ENCODE measurements around the gene SYMPK. TPM values are rescaled to one million over a fixed set of nuclear protein-coding genes. Genes with fewer than 3 reads are reported as not detected.

SYMPK gene
- total RNA-seq, 3 donors from 2014 or later = 61.1 to 67.4 (median 65.9) TPM

DNA sequence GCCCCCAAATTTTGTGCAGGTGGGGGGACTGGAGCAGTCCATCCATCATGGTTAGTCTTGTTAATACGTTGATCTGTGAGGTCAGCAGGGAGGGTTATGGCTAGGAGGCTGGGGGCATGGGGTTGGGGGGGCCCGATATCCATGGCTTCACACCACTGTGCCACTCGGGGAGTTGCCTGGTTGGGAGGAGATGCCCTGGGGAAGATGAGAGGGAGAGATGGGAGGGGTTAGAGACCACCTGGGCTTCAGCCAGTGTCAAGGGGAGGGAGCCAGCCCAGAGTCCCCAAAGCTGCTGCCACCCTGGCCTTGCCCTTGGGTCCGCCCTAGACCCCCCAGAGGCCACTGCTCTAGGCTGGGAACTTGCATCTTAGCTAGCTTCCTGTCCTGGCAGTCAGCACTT lies 78.9 kb downstream of the SYMPK start:
- Histone ChIP-seq H3K4me1 (ENCODE audit: low read depth) (peaks cover 15% of the 10 kb centered on the region), H3K4me3 (no peak overlapping the region), H3K9me3 (no peaks in the 10 kb centered on the region), H3K36me3 (ENCODE audit: low read depth) (peaks cover 3% of the 10 kb centered on the region)
- TF ChIP-seq, protein P1, sequence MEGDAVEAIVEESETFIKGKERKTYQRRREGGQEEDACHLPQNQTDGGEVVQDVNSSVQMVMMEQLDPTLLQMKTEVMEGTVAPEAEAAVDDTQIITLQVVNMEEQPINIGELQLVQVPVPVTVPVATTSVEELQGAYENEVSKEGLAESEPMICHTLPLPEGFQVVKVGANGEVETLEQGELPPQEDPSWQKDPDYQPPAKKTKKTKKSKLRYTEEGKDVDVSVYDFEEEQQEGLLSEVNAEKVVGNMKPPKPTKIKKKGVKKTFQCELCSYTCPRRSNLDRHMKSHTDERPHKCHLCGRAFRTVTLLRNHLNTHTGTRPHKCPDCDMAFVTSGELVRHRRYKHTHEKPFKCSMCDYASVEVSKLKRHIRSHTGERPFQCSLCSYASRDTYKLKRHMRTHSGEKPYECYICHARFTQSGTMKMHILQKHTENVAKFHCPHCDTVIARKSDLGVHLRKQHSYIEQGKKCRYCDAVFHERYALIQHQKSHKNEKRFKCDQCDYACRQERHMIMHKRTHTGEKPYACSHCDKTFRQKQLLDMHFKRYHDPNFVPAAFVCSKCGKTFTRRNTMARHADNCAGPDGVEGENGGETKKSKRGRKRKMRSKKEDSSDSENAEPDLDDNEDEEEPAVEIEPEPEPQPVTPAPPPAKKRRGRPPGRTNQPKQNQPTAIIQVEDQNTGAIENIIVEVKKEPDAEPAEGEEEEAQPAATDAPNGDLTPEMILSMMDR (IDR thresholded peaks at IDR 0.05) = no peak
- ATAC-seq (no peak), DNase-seq (no peak)
- intact Hi-C loops (cut with DNase I, micrococcal nuclease) = no loop called here

DNA sequence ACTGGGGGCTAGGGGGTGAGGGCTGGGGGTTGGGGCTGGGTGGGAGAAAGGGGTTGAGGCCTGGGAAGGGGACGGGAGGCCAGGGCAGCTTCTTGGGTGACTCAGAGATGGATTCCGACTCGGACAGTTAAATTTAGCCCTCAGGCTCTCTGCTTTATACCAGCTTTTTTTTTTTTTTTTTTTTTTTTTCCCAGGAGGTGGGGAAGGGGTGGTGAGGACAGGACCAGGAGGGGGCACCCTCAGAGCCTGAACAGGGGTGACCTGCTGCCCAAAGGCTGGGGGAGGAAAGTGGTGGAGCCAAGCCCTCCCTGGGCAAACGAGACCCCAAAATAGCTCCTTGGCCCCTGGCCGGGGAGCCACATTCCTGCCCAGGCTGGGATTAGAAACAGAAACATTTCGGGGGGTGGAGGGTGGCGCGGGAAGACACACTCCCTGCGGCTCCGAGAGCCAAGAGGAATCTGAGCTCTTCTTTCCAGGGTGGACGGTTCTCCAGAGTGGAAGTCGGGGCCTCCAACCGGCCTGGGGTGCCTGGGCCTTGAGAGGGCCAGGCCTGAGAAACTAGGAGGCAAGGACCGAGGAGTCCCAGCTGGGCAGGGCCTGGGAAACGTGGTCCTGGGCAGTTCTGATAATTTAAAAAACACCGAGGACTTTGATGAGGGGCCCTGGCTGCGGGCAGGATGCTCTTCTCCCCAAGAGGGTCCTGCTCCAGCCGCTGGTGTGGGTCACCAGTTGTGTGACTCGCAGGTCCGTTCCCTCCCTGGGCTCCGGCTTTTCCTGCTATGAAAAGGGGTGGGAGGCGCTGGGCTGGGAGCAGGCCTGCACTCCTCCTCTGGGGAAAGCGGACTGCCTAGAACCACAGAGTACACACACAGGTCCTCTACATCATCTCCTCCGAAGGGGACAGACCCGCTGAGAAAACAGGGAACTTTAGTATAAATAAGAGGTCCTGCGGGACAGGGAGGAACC lies 79.8 kb downstream of the SYMPK start:
- intact Hi-C loops (cut with DNase I, micrococcal nuclease) = no loop called here
- peaks cover 3% of the 10 kb centered on the region for H3K36me3 ChIP-seq (ENCODE audit: low read depth)
- ATAC-seq = no peak
- TF ChIP-seq, protein P1 (IDR thresholded peaks at IDR 0.05) = no peak
- no peak for DNase-seq
- H3K9me3 ChIP-seq = no peaks in the 10 kb centered on the region
- H3K4me1 ChIP-seq (ENCODE audit: low read depth) = peaks cover 18% of the 10 kb centered on the region
- no peak overlapping the region for H3K4me3 ChIP-seq

DNA sequence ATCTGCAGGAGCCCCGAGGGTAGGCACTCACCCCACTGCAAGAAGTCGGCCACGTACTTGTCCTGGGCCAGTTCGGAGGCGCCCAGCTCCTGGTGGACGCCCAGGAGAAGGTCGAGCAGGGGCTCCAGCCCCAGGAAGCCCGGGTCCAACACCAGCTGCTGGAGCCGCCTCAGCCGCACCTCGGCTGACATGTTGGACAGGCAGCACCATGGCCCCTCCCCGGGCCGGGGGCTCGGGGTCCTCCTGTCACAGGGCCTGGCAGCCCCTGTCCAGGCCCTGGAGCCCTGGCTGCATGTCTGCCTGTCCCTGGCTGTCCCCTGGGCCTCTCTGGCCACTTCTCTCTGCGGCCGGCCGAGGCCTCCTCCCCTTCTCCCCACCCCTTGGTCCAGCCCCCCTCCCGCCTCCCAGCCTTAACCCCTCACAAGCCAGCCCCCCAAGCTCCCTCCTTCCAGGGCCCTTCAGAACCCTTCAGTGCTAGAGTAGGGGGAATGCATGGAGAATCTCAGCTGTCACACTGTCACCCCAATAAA lies 80.7 kb downstream of the SYMPK start, which contains the start of gene DMPK:
DMPK (minus strand) TSS at position 329 of the 530 bp plus-strand sequence; CDS start at position 191, 138 bp downstream.
- H3K4me1 ChIP-seq (ENCODE audit: low read depth) = peaks cover 18% of the 10 kb centered on the region
- intact Hi-C loops (cut with DNase I, micrococcal nuclease) = no loop called here
- ATAC-seq (no peak), DNase-seq (no peak)
- H3K9me3 ChIP-seq = no peaks in the 10 kb centered on the region
- TF ChIP-seq, protein P1 (IDR thresholded peaks at IDR 0.05) = no peak
- H3K36me3 ChIP-seq (ENCODE audit: low read depth) = peaks cover 3% of the 10 kb centered on the region
- no peak within 1 kb of the TSS for H3K4me3 ChIP-seq

DNA sequence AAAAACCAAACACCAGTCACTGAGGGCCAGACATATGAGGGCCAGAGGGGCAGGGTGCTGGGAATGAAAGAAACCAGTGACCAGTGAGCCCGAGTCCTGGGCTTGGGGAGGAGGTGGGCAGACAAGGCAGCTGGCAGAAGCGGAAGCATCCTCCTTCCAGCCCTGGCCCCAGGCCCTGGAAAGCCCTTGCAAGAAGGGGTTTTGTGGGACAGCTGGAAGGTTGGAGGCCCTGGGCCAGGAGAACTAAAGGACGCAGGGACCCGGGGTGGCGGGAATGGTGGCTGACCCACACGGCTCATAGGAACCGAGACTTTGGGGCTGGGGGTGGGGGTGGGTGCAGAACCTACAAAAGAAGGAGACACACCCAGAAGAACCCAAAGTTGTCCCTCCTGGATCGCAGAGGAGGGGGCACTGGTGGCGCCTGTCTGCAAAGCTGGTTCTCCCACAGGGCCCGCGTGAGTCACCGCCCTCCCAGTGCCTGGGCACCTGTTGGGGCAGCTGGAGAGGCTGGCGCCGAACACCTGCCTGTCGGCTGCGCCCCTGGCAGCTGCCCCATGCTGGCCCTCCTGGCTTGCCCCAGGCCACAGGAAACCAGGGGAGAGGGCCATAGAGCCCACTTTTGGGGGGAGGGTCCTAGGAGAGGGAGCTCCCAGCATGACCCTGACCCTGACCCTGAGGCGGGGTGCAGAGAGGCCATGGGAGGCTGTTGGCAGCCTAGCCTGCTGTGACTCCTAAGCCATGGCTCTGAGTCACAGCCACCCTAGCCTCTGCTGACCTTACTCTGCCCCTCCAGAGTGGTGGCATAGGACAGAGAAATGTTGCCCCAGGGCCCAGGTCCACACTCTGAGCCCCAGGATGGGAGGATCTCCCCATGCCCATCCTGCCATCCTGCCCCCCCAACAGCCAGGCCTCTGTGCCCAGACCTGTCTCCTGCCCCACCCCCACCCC lies 81.5 kb downstream of the SYMPK start:
- H3K4me3 ChIP-seq = no peak overlapping the region
- H3K36me3 ChIP-seq (ENCODE audit: low read depth) = peaks cover 3% of the 10 kb centered on the region
- peaks cover 18% of the 10 kb centered on the region for H3K4me1 ChIP-seq (ENCODE audit: low read depth)
- TF ChIP-seq, protein P1 (IDR thresholded peaks at IDR 0.05) = no peak
- no peaks in the 10 kb centered on the region for H3K9me3 ChIP-seq
- intact Hi-C loops (cut with DNase I, micrococcal nuclease) = no loop called here
- ATAC-seq (peak; percentile 44), DNase-seq (peak in 1 of 3 donors; percentile 71)

All from mucosa of descending colon (tissue), 3 donors.